ENCODE data around the gene GRK6. TPM values are rescaled to one million over a fixed set of nuclear protein-coding genes. Genes with fewer than 3 reads are reported as not detected.

GRK6 gene
- total RNA-seq, 6 donors from 2014 or later = 26.8 to 85.9 (median 56.6) TPM

DNA sequence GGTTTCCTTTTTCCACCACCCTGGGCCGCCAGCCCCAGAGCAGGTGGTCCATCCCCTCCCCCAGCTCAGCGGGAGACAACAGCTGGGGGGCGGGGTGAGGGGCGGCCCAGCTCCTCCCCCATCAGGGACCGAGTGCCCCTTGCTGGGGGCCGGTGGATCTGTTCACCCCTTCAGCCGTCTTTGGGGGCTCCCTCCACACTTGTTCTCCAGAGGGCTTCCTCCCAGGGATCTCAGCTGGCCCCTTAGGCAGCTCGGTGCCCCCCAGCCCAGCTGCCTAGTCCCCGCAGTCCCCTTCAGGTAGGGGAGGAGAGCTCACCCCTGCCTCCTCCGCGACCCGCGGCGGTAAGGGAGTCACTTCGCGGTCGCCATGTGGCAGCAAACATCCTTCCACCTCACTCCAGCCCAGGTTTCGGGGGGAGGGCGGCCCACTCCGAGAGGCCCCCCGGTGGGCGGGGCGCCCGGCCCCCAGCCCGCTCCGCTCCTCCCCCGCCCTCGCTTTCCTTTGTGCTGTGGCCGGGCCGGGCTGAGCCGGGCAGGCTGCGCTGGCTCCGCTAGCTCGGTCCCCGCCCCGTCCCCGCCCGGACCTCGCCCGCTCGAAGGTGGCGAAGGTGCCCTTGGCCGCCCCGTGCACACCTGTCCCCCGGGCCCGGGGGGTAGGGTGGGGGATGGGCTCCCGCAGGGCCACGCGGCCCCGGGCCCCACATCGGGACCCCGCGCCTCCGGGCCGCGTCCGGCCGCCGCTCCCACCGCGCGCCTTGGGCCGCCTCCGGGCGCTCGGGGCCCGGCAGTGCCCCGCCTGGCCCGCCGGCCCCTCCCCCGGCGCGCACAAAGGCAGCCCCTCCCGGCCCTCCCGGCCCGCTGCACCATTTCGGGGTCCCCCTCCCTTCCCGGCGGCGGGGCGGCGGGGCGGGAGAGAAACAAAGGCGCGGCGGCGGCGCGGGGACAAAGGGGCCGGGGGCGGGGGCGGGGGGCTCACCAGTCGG is 46.3 kb downstream of the GRK6 start:
- peak in 1 of 2 donors; percentile 90 for DNase-seq

DNA sequence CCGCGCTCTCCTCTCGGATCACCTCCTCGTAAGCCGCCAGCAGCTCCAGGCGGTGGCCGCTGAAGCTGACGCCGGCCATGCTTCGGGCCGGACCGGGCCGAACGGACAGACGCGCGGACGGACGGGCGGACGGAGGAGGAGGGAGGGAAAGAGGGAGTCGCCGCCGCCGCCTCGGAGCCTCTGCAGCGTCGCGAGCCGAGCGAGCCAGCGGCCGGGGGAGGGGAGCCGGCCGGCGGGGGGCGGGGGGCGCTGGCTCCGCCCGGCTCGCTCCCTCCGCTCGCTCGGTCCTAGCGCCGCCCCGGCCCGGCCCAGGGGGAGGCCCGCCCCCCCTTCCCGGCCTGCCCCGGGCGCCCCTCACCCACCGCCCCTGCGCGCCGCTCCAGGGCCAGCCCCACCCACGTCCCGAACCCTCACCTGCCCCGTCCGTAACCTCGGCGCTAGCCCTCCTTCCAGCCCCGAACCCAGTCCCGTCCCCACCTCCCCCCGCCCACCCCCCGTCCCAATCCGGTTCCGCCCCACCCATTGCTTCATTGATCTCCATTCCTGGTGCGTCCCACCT is 47.0 kb downstream of the GRK6 start, which contains the start of gene DBN1:
Gene DBN1, minus strand, starts transcription at position 192 of the 559 bp plus-strand sequence. Its CDS starts 113 bp downstream, at position 79.
- Histone ChIP-seq H3K27me3 (peaks cover 0 to 7% (median 1%) of the 10 kb centered on the region in 4 donors), H3K4me1 (peaks cover 16 to 40% (median 27%) of the 10 kb centered on the region in 4 donors), H3K4me3 (peak within 1 kb of the TSS; percentile 74 to 94 (median 81)), H3K36me3 (no peaks in the 10 kb centered on the region), H3K27ac (peak within 1 kb of the TSS; percentile 30 to 84 (median 68)), H3K9me3 (no peaks in the 10 kb centered on the region)
- TF ChIP-seq, protein P1, sequence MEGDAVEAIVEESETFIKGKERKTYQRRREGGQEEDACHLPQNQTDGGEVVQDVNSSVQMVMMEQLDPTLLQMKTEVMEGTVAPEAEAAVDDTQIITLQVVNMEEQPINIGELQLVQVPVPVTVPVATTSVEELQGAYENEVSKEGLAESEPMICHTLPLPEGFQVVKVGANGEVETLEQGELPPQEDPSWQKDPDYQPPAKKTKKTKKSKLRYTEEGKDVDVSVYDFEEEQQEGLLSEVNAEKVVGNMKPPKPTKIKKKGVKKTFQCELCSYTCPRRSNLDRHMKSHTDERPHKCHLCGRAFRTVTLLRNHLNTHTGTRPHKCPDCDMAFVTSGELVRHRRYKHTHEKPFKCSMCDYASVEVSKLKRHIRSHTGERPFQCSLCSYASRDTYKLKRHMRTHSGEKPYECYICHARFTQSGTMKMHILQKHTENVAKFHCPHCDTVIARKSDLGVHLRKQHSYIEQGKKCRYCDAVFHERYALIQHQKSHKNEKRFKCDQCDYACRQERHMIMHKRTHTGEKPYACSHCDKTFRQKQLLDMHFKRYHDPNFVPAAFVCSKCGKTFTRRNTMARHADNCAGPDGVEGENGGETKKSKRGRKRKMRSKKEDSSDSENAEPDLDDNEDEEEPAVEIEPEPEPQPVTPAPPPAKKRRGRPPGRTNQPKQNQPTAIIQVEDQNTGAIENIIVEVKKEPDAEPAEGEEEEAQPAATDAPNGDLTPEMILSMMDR (IDR thresholded peaks at IDR 0.05) = no peak
- TF ChIP-seq POLR2AphosphoS5 (IDR thresholded peaks at IDR 0.05) (no peak), EP300 (IDR thresholded peaks at IDR 0.05) (no peak), POLR2A (IDR thresholded peaks at IDR 0.05) (no peak)
- peak in 1 of 2 donors; percentile 91 for DNase-seq
- peak in 1 of 2 donors; percentile 59 for ATAC-seq (ENCODE audit: low FRiP score in 2 of 2)
- WGBS, 2 donors = 5 to 20% methylated on average over 3 to 39 of the region's 69 CpGs

More for the DNA sequence above, 46.3 kb downstream of the GRK6 start:
- H3K4me1 ChIP-seq = peaks cover 13 to 36% (median 20%) of the 10 kb centered on the region in 4 donors
- TF ChIP-seq, protein P1 (IDR thresholded peaks at IDR 0.05) = no peak
- TF ChIP-seq EP300 (IDR thresholded peaks at IDR 0.05) (no peak), POLR2AphosphoS5 (IDR thresholded peaks at IDR 0.05) (no peak), POLR2A (IDR thresholded peaks at IDR 0.05) (no peak)
- peaks cover 0 to 7% (median 1%) of the 10 kb centered on the region in 4 donors for H3K27me3 ChIP-seq
- H3K36me3 ChIP-seq = peaks cover 0 to 3% (median 0%) of the 10 kb centered on the region in 4 donors
- H3K9me3 ChIP-seq = no peaks in the 10 kb centered on the region
- H3K4me3 ChIP-seq = peak overlapping the region; percentile 74 to 94 (median 81)
- ATAC-seq (ENCODE audit: low FRiP score in 2 of 2) = no peak
- H3K27ac ChIP-seq = peak overlapping the region; percentile 30 to 84 (median 68)
- WGBS, 2 donors = 3 to 9% methylated on average over 8 to 40 of the region's 93 CpGs

DNA sequence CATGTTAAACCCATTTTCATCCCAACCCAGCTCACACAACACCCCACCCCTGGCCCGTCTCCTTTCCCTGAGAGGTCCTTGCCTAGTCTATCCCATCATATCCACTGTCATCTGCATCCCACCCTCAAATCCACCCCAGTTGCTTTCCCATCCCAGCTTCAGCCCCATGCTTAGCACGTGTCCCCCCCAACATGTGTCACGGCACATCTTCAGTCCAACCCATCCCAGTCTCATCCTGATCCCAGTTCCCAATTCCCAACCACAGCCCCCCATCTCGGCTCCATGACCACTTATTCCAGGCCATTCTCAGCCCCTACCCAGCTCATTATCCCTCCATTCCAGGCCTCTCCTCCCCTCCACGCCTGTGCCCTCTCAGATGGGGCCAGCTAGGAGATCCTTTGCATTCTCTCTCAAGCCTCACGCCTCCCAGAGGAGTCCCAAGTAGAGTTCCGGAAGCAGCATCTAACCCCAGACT is 47.6 kb downstream of the GRK6 start:
- DNase-seq (no peak), ATAC-seq (ENCODE audit: low FRiP score in 2 of 2) (no peak)
- Histone ChIP-seq H3K4me1 (peaks cover 21 to 45% (median 31%) of the 10 kb centered on the region in 4 donors), H3K27me3 (peaks cover 0 to 7% (median 1%) of the 10 kb centered on the region in 4 donors), H3K9me3 (no peaks in the 10 kb centered on the region), H3K36me3 (no peaks in the 10 kb centered on the region), H3K4me3 (peak overlapping the region in 3 of 4 donors; percentile 74 to 94 (median 80)), H3K27ac (peak overlapping the region in 3 of 4 donors; percentile 50 to 84 (median 60))
- 62 to 75% methylated on average over 7 of the region's 7 CpGs for WGBS, 2 donors
- no peak for TF ChIP-seq POLR2A (IDR thresholded peaks at IDR 0.05)
- no peak for TF ChIP-seq EP300 (IDR thresholded peaks at IDR 0.05)
- TF ChIP-seq, protein P1 (IDR thresholded peaks at IDR 0.05) = no peak
- TF ChIP-seq POLR2AphosphoS5 (IDR thresholded peaks at IDR 0.05) = no peak

DNA sequence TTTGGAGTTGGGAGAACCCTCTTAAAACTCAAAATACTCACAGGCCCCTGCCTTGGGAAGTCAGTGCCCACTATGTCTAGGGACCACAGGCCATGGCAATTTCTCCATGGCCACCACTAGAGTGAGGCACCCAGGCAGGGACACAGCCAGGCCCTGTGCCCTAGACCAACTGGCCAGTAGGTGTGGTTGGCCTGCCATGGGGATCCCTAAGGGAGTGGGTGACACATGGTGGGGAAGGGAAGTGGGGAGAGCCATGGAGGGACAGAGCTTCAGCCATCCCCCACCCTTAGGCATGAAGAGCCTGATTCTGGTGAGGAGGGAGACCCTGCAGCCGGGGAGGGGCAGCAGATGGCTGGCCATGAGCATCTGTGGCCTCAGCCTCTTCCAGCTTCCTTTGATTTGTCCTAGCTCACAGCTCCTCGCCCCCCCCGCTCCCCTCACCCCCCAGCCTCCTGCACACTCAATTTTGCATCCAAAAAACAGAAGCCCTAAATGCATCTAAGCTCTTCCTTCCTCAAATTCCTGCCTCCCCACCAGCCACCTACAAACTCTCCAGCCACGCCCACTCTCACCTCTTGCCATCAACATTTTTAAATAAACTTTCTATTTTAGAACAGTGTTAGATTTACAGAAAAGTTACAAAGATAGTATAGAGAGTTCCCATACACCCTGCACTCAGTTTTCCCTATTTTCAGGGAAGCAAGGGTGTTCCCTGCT is 48.5 kb downstream of the GRK6 start:
- peaks cover 30 to 55% (median 41%) of the 10 kb centered on the region in 4 donors for H3K4me1 ChIP-seq
- no peak overlapping the region for H3K4me3 ChIP-seq
- H3K9me3 ChIP-seq = no peaks in the 10 kb centered on the region
- no peaks in the 10 kb centered on the region for H3K36me3 ChIP-seq
- peaks cover 0 to 7% (median 1%) of the 10 kb centered on the region in 4 donors for H3K27me3 ChIP-seq
- 41 to 63% methylated on average over 4 of the region's 4 CpGs for WGBS, 2 donors
- no peak for TF ChIP-seq EP300 (IDR thresholded peaks at IDR 0.05)
- no peak for TF ChIP-seq POLR2AphosphoS5 (IDR thresholded peaks at IDR 0.05)
- TF ChIP-seq, protein P1 (IDR thresholded peaks at IDR 0.05) = no peak
- TF ChIP-seq POLR2A (IDR thresholded peaks at IDR 0.05) = no peak
- DNase-seq (no peak), ATAC-seq (ENCODE audit: low FRiP score in 2 of 2) (no peak)
- H3K27ac ChIP-seq = peak overlapping the region in 2 of 4 donors; percentile 50 to 84
